ENCODE data around the gene PIP5KL1.

DNA sequence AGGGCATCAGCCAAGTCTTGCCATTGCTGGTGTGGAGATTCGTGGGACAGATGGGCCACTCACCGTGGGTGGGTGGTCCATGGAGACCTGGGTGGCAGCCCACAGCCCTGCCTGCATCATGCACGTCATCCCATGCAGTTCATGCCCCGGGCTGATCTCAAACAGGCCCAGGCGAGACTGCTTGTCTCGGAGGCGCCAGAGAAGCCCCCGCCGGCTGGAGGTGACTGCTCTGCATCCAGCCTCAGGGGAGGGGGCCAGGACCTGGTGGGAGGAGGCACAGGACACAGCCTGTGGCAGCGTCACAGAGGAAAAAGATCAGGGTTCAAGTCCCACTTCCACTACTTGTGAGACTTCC lies 975 bp downstream of the PIP5KL1 start:
- TF ChIP-seq, protein P1, sequence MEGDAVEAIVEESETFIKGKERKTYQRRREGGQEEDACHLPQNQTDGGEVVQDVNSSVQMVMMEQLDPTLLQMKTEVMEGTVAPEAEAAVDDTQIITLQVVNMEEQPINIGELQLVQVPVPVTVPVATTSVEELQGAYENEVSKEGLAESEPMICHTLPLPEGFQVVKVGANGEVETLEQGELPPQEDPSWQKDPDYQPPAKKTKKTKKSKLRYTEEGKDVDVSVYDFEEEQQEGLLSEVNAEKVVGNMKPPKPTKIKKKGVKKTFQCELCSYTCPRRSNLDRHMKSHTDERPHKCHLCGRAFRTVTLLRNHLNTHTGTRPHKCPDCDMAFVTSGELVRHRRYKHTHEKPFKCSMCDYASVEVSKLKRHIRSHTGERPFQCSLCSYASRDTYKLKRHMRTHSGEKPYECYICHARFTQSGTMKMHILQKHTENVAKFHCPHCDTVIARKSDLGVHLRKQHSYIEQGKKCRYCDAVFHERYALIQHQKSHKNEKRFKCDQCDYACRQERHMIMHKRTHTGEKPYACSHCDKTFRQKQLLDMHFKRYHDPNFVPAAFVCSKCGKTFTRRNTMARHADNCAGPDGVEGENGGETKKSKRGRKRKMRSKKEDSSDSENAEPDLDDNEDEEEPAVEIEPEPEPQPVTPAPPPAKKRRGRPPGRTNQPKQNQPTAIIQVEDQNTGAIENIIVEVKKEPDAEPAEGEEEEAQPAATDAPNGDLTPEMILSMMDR (conservative IDR thresholded peaks at IDR 0.05; ENCODE audit: low read length), result no peak
- TF ChIP-seq EZH2phosphoT487 (IDR thresholded peaks at IDR 0.05; ENCODE audit: borderline replicate concordance, low read depth, low read length), result no peak

Measured in OCI-LY7 (cell line).